NCI-H69 (cell line): ENCODE results near the gene KCNH5.

ENCODE experiments used
- DNase-seq: peaks from one replicate; lab custom pipeline; 2025; lab: John Stamatoyannopoulos, UW

The KCNH5 gene

DNA sequence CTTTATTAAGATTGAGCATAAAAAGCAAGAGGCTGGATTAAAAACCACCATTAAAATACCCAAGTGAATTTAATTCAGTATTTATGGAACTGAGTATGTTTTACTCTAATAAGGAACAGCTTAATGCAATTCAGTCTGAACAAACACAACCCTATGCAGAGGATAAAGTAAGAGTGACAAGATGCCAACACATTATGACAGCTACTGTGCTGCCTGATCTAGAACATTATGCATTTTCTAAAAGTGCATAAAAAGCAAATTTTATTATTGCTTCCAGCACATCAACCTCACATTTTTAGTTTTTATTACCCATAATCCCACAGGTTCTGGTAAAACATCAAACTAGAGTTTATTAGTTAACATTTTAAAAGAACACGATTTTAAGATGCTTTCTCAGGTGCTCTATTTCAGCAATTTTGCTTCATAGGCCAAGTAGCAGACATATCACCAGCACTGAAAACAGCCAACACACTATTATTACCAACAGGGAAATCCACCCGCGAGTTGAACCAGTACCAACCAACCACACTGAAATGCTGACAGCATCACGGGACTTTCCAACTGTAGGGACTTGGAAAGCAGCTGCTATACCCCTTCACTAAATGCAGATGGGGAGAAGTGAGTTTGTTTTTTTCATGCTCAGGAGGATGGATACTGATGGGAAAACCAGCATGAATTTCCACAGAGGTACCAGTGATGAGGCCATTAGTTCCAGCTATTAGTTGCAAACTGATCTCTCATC lies 372.1 kb downstream of the KCNH5 start:
- peak; percentile 54 for DNase-seq

DNA sequence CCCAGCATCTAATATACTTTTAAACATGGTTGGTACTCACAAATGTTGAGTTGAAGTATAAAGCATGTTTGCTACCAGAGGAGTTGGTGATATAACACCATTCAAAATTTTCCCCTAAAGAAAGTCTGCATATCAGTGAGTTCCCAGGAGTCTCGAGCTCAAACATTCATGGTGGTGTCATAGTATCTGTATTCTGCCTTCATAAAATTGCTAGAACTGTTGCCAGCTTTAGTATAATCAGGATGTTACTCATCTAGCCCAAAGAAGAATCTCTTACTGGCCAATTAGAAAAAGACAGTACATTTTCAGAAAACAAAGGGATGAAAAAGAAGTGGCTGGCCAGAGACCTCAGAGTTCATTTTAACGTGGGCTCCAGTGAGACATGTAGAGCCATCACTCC lies 374.7 kb downstream of the KCNH5 start:
- no peak for DNase-seq

DNA sequence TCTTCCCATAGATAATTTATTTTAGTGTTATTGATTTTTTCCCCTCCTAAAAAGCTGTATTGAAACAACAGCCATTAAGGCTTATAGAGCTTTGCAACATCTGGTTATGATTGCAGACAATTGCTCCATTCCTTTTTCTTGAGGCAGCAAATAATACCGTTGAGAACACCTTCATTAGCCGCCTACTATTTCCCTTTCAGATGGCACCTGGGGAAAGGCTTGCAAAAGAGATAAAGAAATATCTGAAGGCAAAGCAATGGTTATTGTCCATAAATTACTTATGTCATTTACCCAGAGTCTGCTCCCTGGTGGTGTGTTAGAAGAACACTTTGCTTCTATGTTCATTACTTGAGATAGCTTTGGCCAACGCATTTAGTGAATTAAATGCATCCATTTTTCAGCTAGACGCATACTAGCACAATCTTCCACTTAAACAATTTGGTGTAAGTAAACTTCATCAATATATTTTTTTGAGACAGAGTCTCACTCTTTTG lies 377.8 kb downstream of the KCNH5 start:
- DNase-seq: peak; percentile 78

DNA sequence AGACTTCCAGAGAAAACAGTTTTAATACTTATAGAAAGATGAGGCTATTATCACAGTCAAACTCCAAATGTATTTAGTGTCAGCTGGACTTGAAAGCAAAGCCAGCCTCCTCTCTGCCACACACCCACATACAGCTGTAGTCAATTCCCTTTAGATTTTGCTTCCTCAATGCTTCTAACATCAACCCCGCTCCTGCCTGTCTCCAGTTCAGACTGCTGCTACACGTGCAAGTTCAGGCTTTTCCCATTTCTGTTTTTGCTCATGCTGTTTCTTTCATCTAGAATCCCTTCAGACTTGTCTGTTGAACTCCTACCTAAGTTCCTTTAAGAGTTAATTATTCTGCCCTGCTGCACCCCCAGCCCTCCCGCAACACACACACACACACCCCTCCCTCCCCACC lies 380.0 kb downstream of the KCNH5 start:
- DNase-seq: no peak

DNA sequence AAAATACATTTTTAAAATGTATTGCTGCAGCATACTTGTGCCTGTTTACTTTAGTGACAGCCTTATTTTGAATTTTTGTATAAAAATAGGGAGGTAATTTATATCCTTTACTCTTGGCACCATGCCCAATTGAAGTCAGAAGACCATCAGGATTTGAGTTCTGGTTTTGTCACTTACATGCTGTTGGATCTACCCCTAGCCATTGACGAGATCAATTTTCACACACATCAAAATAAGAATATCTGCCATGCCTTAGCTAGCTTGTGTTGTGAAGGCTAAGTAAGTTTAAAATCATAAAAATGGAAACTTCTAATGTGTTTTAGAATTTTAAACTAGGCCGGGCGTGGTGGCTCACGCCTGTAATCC lies 381.8 kb downstream of the KCNH5 start:
- DNase-seq: no peak

DNA sequence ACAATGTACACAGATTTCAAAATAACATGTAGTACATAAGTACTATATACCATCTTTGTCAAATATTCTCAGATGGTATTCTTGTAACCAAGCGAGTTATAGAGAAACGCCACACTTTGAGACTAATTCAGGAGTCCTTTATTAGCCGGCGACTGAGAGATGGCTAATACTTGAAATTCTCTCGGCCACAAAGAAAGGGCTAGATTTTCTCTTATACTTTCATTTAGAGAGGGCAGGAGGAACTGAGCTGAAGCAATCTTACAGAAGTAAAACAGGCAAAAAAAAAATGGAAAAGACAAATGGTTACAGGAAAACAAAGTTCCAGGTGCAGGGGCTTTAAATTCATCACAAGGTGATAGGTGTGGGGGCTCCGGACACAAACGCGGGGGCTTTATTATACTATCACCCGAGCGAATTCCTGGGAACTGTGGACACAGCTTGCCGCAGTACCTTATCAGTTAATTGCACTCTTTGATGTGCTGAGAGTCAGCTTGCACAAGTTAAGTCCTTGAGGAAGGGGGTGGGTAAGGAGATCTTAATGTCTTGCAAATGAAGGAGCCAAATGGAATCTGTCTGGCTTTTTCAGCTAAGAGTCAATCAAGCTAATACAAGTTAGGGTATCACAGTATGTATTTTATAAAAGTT lies 382.3 kb downstream of the KCNH5 start:
- DNase-seq: no peak

DNA sequence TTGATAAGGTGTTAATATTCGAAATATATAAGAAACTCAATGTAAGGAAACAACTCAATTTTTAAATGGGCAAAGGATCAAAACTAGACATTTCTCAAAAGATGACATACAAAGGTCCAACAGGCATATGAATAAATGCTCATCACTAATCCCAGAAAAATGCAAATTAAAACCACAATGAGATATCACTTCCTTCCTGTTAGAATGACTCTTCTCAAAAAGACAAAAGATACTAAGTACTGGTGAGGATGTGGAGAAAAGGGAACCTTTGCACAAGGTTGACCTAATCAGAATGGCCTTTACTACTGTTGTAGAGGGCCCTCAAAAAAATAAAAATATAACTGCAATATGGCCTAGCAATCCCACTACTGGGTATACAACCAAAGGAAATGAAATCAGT lies 383.4 kb downstream of the KCNH5 start:
- no peak for DNase-seq

DNA sequence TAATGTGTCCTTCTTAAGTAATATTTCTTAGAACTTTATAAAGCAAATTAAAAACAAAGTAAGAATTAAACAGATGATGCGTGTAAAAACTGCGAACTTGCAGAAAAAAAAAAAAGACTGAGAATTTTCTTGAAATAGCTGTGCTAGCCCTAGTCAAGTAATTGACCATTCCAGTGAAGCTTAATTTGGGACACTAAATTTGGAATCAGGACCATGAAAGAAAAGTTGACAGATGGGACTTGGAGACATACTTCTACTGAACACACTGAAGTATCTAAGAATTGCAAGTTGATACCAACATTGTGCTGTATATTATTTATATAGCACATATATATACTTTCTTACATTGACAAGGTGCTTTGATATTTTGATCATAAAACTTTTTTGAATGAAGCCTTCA lies 386.6 kb downstream of the KCNH5 start:
- DNase-seq: no peak

DNA sequence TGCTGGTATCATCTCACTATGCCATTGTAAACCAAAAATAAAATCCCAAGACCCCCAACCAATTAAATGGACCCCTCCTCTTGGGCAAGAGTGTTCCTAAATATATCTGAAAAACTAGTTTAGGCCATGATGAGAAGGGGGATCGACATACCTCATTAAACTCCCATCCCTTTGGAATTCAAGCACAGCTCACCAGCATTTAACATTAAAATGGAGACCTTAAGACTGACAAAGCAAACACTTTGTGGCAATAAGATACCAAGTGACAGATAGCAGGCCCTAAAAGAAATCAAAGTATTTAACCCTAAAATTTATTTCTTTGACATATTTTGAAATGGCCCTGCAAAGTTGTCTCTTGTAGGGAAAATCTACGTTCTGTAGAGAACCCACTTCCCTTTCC lies 387.9 kb downstream of the KCNH5 start:
- DNase-seq: no peak

DNA sequence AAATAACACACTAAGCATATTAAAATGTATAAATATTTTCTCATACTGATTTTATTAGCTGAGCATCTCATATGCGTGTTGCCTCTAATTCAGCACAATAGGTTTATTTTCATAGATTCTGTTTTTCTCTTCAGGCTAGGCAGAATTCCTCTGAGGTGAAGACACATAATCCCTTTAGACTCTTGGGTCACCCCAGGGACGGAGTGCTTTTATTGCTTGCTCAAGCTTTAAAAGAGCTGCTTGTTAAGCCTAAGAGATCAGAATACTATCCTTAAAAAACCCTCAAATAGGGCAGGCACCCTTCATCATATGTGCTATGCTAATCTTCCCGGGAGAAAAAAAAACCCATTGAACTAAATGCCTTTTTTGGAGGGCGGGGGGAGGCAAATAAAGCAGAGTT lies 390.1 kb downstream of the KCNH5 start:
- no peak for DNase-seq

DNA sequence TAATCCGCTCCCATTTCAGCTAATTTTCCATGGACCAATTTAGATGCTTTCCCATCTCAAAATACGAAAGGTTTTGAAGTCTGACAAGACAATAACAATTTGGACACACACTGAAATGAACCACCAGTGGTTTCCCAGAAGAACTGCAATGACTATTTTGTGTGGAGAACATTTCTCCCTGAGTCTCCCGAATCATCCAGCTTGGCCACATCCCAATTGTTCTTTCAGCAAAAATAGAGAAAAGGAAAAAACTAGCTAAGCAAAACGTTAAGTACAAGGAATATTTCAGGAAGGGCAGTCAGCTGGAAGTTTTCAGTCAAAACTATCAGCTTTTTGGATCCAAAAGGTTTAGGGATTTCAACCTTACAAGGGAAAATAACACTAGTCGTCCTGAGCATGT lies 390.6 kb downstream of the KCNH5 start:
- no peak for DNase-seq
